NCI-H345 treated with DMSO at 0.1 percent for 48 hours (cell line): Measurements from ENCODE around the gene DNAJC10.
"Not testable (repeated sequence)": the region's sequence is repeated elsewhere in the genome, so short reads cannot be mapped to it uniquely, and the experiment has no call there.

Experiments used
- DNase-seq: peaks from one replicate; lab custom pipeline; 2025; ENCODE audit not compliant: unreplicated experiment; lab: John Stamatoyannopoulos, UW

Gene DNAJC10

GRCh38 chr2:182719116-182719515 lies 3.1 kb downstream of the DNAJC10 start:
- DNase-seq, result not testable (repeated sequence)

- no peak for DNase-seq
Measured at GRCh38 chr2:182724656-182725055, 8.6 kb downstream of the DNAJC10 start.

GRCh38 chr2:182726473-182726872 lies 10.4 kb downstream of the DNAJC10 start:
- DNase-seq, result no peak

- DNase-seq, result no peak
Measured at GRCh38 chr2:182728014-182728413, 12.0 kb downstream of the DNAJC10 start.

- DNase-seq, result no peak
Measured at GRCh38 chr2:182729710-182730339, 13.8 kb downstream of the DNAJC10 start.

- no peak for DNase-seq
Measured at GRCh38 chr2:182730486-182730885, 14.4 kb downstream of the DNAJC10 start.

- DNase-seq, result no peak
Measured at GRCh38 chr2:182732736-182733135, 16.7 kb downstream of the DNAJC10 start.

GRCh38 chr2:182733572-182733971 lies 17.5 kb downstream of the DNAJC10 start:
- no peak for DNase-seq

GRCh38 chr2:182736856-182737255 lies 20.8 kb downstream of the DNAJC10 start:
- DNase-seq, result not testable (repeated sequence)

- no peak for DNase-seq
Measured at GRCh38 chr2:182740701-182741100, 24.6 kb downstream of the DNAJC10 start.

GRCh38 chr2:182741620-182742019 lies 25.6 kb downstream of the DNAJC10 start:
- DNase-seq, result no peak

GRCh38 chr2:182744490-182744889 lies 28.4 kb downstream of the DNAJC10 start:
- DNase-seq, result no peak

GRCh38 chr2:182745061-182745460 lies 29.0 kb downstream of the DNAJC10 start:
- no peak for DNase-seq

GRCh38 chr2:182745894-182746293 lies 29.8 kb downstream of the DNAJC10 start:
- DNase-seq, result not testable (repeated sequence)

- DNase-seq, result no peak
Measured at GRCh38 chr2:182754231-182754630, 38.2 kb downstream of the DNAJC10 start.

- DNase-seq, result no peak
Measured at GRCh38 chr2:182758379-182758778, 42.3 kb downstream of the DNAJC10 start.

GRCh38 chr2:182761903-182762302 lies 45.8 kb downstream of the DNAJC10 start:
- DNase-seq, result no peak

- peak; percentile 61 for DNase-seq
Measured at GRCh38 chr2:182763311-182763912, 47.4 kb downstream of the DNAJC10 start.

- DNase-seq, result no peak
Measured at GRCh38 chr2:182766626-182767025, 50.6 kb downstream of the DNAJC10 start.

GRCh38 chr2:182767578-182767977 lies 51.5 kb downstream of the DNAJC10 start:
- DNase-seq, result no peak

GRCh38 chr2:182768950-182769349 lies 52.9 kb downstream of the DNAJC10 start:
- DNase-seq, result not testable (repeated sequence)

- no peak for DNase-seq
Measured at GRCh38 chr2:182779323-182779722, 63.3 kb downstream of the DNAJC10 start.

- not testable (repeated sequence) for DNase-seq
Measured at GRCh38 chr2:182781099-182781498, 65.0 kb downstream of the DNAJC10 start.
